CD14-positive monocyte (primary cell): ENCODE data around the gene KCNH1. TPM values are rescaled to one million over a fixed set of nuclear protein-coding genes. Genes with fewer than 3 reads are reported as not detected.

Experiments
- DNase-seq, 3 donors: peaks; one replicate each; pipeline ENCODE4 v3.0.0-alpha.2; 2011 to 2022
- H2AFZ ChIP-seq: 2 replicates; pipeline ENCODE4 v1.6.0; 2012; ENCODE audit warnings: mild to moderate bottlenecking, low read depth, low read length, inconsistent platforms; ENCODE audit not compliant: insufficient read depth, poor library complexity, severe bottlenecking
- H3K27ac ChIP-seq, 2 donors: 1 replicate in 1 of 2; 2 replicates in 1 of 2; pipeline ENCODE4 v1.5.1; 2012 to 2013; ENCODE audit warnings: low read length in 2 of 2, control low read depth in 1 of 2, inconsistent platforms in 1 of 2, low read depth in 1 of 2, mild to moderate bottlenecking in 1 of 2
- H3K27me3 ChIP-seq, 2 donors: one replicate each; pipeline versions ENCODE4 v1.6.0 to v1.6.1; 2011 to 2013; ENCODE audit warnings: low read length in 2 of 2; ENCODE audit not compliant: control insufficient read depth in 2 of 2, insufficient read depth in 2 of 2
- H3K36me3 ChIP-seq, 2 donors: replicated peaks in 1 of 2; 1 replicate in 1 of 2; 2 replicates in 1 of 2; pipeline versions ENCODE4 v1.5.1 to v1.6.1; 2012 to 2013; ENCODE audit warnings: low read length in 2 of 2, control low read depth in 1 of 2, inconsistent platforms in 1 of 2, mild to moderate bottlenecking in 1 of 2; ENCODE audit not compliant: insufficient read depth in 2 of 2, control insufficient read depth in 1 of 2
- H3K4me1 ChIP-seq, 2 donors: 1 replicate in 1 of 2; 2 replicates in 1 of 2; pipeline versions ENCODE4 v1.5.1 to v1.6.1; 2012 to 2013; ENCODE audit warnings: low read length in 2 of 2, control low read depth in 1 of 2, inconsistent platforms in 1 of 2, mild to moderate bottlenecking in 1 of 2, moderate library complexity in 1 of 2; ENCODE audit not compliant: insufficient read depth in 2 of 2, control insufficient read depth in 1 of 2
- H3K4me2 ChIP-seq: replicated peaks from 2 replicates; pipeline ENCODE3; 2012; ENCODE audit warnings: low read length, moderate library complexity, mild to moderate bottlenecking; ENCODE audit not compliant: poor library complexity, severe bottlenecking; ENCODE audit errors: extremely low read depth
- H3K4me3 ChIP-seq, 3 experiments: fragments of 200-600 bp in 1 of 3; sonication (generic) in 1 of 3; replicated peaks in 1 of 3; 1 replicate in 2 of 3; 2 replicates in 1 of 3; pipeline ENCODE4 v1.5.1; 2011 to 2013; ENCODE audit warnings: low read length in 3 of 3, mild to moderate bottlenecking in 3 of 3, control low read depth in 2 of 3, low read depth in 2 of 3, inconsistent platforms in 1 of 3, moderate library complexity in 1 of 3
- H3K79me2 ChIP-seq: 2 replicates; pipeline ENCODE4 v1.6.0; 2012; ENCODE audit warnings: mild to moderate bottlenecking, control low read depth, inconsistent platforms, low read length, moderate library complexity; ENCODE audit not compliant: insufficient read depth
- H3K9ac ChIP-seq: 2 replicates; pipeline ENCODE4 v1.6.0; 2017; ENCODE audit warnings: low read length, mild to moderate bottlenecking; ENCODE audit not compliant: insufficient read depth, poor library complexity, severe bottlenecking
- H3K9me3 ChIP-seq, 2 donors: replicated peaks in 1 of 2; 1 replicate in 1 of 2; 2 replicates in 1 of 2; pipeline versions ENCODE4 v1.5.1 to v1.6.1; 2012 to 2013; ENCODE audit warnings: low read length in 2 of 2, control low read depth in 1 of 2; ENCODE audit not compliant: control insufficient read depth in 1 of 2, insufficient read depth in 1 of 2
- H4K20me1 ChIP-seq: 2 replicates; pipeline ENCODE4 v1.6.0; 2012; ENCODE audit warnings: mild to moderate bottlenecking, low read length, control low read depth, moderate library complexity; ENCODE audit not compliant: insufficient read depth
- H3K27ac Mint-ChIP-seq, 7 donors: one replicate each; pipeline ENCODE4 v1.8.0; 2020; ENCODE audit warnings: mild to moderate bottlenecking in 7 of 7, mixed read lengths in 7 of 7, moderate library complexity in 6 of 7, inconsistent platforms in 2 of 7
- H3K27me3 Mint-ChIP-seq, 3 donors: one replicate each; pipeline ENCODE4 v1.8.0; 2021 to 2022; ENCODE audit warnings: low read depth in 3 of 3, mild to moderate bottlenecking in 3 of 3, mixed read lengths in 3 of 3, moderate library complexity in 3 of 3, inconsistent platforms in 1 of 3
- H3K36me3 Mint-ChIP-seq, 2 donors: one replicate each; pipeline ENCODE4 v1.8.0; 2020; ENCODE audit warnings: mixed read lengths in 2 of 2, inconsistent platforms in 1 of 2, mild to moderate bottlenecking in 1 of 2
- H3K4me1 Mint-ChIP-seq: one replicate; pipeline ENCODE4 v1.8.0; 2020; ENCODE audit warnings: mild to moderate bottlenecking, mixed read lengths
- H3K4me3 Mint-ChIP-seq, 2 donors: one replicate each; pipeline ENCODE4 v1.8.0; 2020; ENCODE audit warnings: mild to moderate bottlenecking in 2 of 2, mixed read lengths in 2 of 2, moderate library complexity in 1 of 2
- H3K9me3 Mint-ChIP-seq, 7 donors: one replicate each; pipeline ENCODE4 v1.8.0; 2020 to 2022; ENCODE audit warnings: mixed read lengths in 7 of 7, mild to moderate bottlenecking in 6 of 7, moderate library complexity in 6 of 7, inconsistent platforms in 2 of 7
- whole genome bisulfite sequencing: methylation state at CpG from one replicate; pipeline ENCODE4 v1.1.5; 2013; ENCODE audit warnings: missing lambda C conversion rate; ENCODE audit not compliant: insufficient coverage; 5-methylcytosine and 5-hydroxymethylcytosine counted together
- intact Hi-C, 2 donors: fragments of 100-400 bp; cut with micrococcal nuclease; formaldehyde crosslinking; loops; one replicate each; pipeline versions ENCODE4 v1.15.0 to v1.15.1; 2023
- polyA plus RNA-seq, 3 donors: library from polyadenylated mRNA; depleted of rRNA in 1 of 3; unstranded in 2 of 3; stranded (reverse) in 1 of 3; fragments of 300-500 nt in 2 of 3; fragments of >200 nt in 1 of 3; fragmentation: Illumina TruSeq in 2 of 3; gene quantifications; 1 replicate in 2 of 3; 2 replicates in 1 of 3; pipeline ENCODE4 v1.2.3, GENCODE V29; 2012 to 2021
- TF ChIP-seq, protein P1 (sequence below): fragments of 200-600 bp; IDR thresholded peaks from one replicate; pipeline ENCODE4 v1.8.0; 2022; ENCODE audit warnings: antibody characterized with exemption, mild to moderate bottlenecking

The KCNH1 gene
- polyA plus RNA-seq, 3 donors, result not detected

DNA sequence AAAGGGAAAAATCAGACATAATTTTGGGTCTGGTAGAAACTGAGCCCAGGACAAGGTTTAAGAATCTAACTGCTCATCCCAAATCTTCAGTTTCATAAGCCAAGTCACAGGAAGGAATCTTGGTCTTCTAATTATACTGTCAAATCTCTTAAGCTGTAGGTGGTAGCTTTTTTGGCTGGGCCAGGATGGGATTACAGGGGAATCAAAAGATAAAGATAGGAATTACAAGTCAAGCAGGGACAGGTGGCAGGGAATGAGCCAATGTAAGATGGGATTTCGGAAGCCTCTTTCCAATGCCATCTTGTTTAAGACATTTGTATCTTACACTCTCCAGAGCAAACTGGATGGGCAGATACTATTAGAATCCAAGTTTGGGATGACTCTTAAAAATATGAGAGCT is 383.5 kb downstream of the KCNH1 start:
- Histone ChIP-seq H3K4me3 (no peak overlapping the region), H2AFZ (no peak overlapping the region), H3K4me2 (no peak overlapping the region), H3K9ac (no peak overlapping the region), H3K27ac (no peak overlapping the region), H4K20me1 (no peaks in the 10 kb centered on the region), H3K27me3 (no peaks in the 10 kb centered on the region), H3K79me2 (no peaks in the 10 kb centered on the region), H3K9me3 (no peaks in the 10 kb centered on the region), H3K4me1 (no peaks in the 10 kb centered on the region), H3K36me3 (no peaks in the 10 kb centered on the region)
- Mint-ChIP-seq H3K4me1 (no peaks in the 10 kb centered on the region), H3K27ac (no peak overlapping the region), H3K4me3 (no peak overlapping the region), H3K27me3 (peaks cover 0 to 4% (median 3%) of the 10 kb centered on the region in 3 donors), H3K9me3 (peaks cover 0 to 2% (median 0%) of the 10 kb centered on the region in 7 donors), H3K36me3 (no peaks in the 10 kb centered on the region)
- DNase-seq, result no peak
- intact Hi-C loops, result no loop called here
- TF ChIP-seq, protein P1, sequence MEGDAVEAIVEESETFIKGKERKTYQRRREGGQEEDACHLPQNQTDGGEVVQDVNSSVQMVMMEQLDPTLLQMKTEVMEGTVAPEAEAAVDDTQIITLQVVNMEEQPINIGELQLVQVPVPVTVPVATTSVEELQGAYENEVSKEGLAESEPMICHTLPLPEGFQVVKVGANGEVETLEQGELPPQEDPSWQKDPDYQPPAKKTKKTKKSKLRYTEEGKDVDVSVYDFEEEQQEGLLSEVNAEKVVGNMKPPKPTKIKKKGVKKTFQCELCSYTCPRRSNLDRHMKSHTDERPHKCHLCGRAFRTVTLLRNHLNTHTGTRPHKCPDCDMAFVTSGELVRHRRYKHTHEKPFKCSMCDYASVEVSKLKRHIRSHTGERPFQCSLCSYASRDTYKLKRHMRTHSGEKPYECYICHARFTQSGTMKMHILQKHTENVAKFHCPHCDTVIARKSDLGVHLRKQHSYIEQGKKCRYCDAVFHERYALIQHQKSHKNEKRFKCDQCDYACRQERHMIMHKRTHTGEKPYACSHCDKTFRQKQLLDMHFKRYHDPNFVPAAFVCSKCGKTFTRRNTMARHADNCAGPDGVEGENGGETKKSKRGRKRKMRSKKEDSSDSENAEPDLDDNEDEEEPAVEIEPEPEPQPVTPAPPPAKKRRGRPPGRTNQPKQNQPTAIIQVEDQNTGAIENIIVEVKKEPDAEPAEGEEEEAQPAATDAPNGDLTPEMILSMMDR, result no peak
- WGBS, result no CpG with 5 or more reads among the region's 1 CpG

DNA sequence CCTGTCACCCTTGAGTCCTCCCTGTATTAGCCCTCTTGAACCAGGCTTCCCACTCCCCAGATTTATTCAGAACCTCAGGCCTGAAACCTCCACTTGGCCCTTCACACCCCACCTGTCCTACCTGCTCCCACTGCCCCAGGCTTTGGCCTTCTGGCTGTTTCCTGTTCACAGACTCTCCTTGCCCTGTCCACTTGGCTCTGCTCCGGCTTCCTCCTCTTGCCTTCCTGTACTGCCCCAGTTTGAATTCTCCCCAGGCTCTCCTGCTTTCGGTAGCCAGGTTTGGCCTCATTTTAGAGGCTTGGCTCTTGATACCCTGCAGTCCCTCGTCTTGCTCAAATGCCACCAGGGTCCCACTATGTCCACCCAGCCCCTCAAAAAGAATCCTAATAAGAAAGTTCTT is 385.2 kb downstream of the KCNH1 start:
- Histone ChIP-seq H3K4me1 (no peaks in the 10 kb centered on the region), H2AFZ (no peak overlapping the region), H4K20me1 (no peaks in the 10 kb centered on the region), H3K4me2 (no peak overlapping the region), H3K27ac (no peak overlapping the region), H3K79me2 (no peaks in the 10 kb centered on the region), H3K27me3 (no peaks in the 10 kb centered on the region), H3K36me3 (no peaks in the 10 kb centered on the region), H3K4me3 (no peak overlapping the region), H3K9me3 (no peaks in the 10 kb centered on the region), H3K9ac (no peak overlapping the region)
- no peak overlapping the region for H3K27ac Mint-ChIP-seq
- intact Hi-C loops, result no loop called here
- 94% methylated on average over 3 of the region's 3 CpGs for WGBS
- H3K27me3 Mint-ChIP-seq, result peaks cover 0 to 5% (median 4%) of the 10 kb centered on the region in 3 donors
- no peak for DNase-seq
- H3K4me1 Mint-ChIP-seq, result no peaks in the 10 kb centered on the region
- no peak overlapping the region for H3K4me3 Mint-ChIP-seq
- H3K36me3 Mint-ChIP-seq, result no peaks in the 10 kb centered on the region
- TF ChIP-seq, protein P1, result no peak
- H3K9me3 Mint-ChIP-seq, result peaks cover 0 to 2% (median 0%) of the 10 kb centered on the region in 7 donors
